ENCODE data around the gene LINC01488.
A peak's percentile ranks its signal among the peaks of the same experiment; 100 is the strongest.

The LINC01488 gene

DNA sequence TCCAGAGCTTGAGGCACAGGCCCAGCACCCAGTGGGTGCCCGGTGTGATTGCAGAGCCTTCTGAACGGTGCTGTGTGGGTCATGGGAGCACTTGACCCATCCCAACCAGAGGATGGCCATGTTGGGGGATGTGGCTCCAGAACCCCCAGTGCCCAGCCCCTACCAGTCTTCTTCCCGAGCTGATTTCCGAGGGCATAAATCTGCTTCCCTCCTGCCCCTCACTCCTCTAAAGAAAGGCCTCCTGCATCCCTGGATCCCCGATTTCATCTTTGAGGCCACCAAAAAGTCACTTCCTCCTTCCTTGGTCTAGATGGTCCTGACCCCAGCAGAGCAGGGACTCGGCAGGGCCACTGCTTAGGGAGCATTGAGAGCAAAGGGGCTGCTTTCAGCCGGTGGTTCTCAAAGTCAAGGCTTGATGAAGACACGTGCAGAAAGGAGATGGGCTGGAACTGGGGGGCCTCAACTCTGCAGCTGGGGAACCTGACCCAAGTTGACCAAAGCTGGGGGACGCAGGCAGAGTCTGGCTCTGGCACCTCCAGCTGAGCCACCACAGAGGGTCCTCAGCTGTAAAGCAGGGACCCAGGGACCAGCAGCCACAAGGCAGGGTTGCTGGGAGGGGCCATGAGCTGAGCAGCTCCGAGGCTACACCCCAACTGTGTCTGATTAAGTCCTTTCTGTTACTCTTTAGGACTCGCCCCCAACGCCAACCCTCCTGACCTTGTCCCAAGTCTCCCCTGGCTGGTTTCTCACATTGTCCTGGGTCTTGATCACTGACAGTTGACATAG, 56.6 kb downstream of the LINC01488 start:
- no peak overlapping the region for H3K27ac ChIP-seq
- TF ChIP-seq ZFX (IDR thresholded peaks at IDR 0.05): no peak
- TF ChIP-seq, protein P1, sequence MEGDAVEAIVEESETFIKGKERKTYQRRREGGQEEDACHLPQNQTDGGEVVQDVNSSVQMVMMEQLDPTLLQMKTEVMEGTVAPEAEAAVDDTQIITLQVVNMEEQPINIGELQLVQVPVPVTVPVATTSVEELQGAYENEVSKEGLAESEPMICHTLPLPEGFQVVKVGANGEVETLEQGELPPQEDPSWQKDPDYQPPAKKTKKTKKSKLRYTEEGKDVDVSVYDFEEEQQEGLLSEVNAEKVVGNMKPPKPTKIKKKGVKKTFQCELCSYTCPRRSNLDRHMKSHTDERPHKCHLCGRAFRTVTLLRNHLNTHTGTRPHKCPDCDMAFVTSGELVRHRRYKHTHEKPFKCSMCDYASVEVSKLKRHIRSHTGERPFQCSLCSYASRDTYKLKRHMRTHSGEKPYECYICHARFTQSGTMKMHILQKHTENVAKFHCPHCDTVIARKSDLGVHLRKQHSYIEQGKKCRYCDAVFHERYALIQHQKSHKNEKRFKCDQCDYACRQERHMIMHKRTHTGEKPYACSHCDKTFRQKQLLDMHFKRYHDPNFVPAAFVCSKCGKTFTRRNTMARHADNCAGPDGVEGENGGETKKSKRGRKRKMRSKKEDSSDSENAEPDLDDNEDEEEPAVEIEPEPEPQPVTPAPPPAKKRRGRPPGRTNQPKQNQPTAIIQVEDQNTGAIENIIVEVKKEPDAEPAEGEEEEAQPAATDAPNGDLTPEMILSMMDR (conservative IDR thresholded peaks at IDR 0.05): no peak

DNA sequence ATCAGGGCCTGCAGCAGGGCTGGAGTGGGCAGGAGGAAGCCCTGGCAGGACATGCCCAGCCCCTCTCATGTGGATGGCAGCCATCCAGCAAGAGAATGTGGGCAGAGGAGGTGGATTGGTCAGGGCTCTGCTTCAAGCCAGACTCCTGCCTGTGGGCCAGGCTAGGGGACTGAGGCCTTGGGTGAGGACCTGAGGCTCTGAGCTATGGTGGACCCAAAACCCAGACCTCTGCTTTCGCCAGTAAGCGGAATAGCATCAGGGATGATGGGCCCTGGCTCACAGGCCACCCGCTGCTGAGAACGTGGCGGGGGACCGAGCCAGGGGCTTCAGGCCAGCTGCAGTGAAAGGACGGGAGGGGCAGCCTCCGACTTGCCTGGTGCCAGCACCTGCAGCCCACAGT, 57.4 kb downstream of the LINC01488 start:
- no peak for TF ChIP-seq ZFX (IDR thresholded peaks at IDR 0.05)
- TF ChIP-seq, protein P1 (conservative IDR thresholded peaks at IDR 0.05): no peak
- H3K27ac ChIP-seq: no peak overlapping the region

DNA sequence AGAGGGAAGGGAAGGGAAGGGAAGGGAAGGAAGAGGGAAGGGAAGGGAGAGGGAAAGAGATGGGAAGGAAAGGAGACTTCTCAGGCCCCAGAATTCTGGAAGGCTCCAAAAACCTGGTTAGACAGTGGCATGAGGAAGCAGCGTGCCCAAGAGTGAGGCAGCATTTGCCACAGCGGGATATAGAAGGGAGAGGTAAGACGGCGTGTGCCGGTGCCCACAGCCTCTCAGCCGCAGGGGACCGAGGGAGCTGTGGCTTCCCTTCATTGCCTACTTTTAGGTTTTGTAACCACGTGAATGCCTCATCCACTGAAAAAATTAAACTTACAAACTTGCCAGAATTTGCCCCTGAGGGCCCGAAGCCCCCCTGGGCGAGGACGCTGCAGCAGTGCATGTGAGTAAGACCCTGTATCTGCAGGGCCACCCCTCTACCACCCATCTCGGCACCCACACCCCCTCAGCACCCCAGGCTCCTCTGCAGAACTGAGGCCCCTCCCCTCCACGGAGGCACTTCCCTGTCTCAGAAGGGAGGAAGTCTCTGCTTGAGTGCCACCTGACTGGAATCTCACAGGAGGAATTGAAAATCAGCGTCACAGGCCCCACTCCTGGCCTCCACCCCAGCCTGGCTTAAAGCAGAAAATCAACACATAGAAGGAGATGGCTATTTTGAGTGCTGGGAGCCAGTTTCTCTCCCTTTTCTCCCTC, 58.1 kb downstream of the LINC01488 start:
- no peak for TF ChIP-seq ZFX (IDR thresholded peaks at IDR 0.05)
- TF ChIP-seq, protein P1 (conservative IDR thresholded peaks at IDR 0.05): no peak
- peak overlapping the region; percentile 0; the same call in 1 of the 2 replicates for H3K27ac ChIP-seq

DNA sequence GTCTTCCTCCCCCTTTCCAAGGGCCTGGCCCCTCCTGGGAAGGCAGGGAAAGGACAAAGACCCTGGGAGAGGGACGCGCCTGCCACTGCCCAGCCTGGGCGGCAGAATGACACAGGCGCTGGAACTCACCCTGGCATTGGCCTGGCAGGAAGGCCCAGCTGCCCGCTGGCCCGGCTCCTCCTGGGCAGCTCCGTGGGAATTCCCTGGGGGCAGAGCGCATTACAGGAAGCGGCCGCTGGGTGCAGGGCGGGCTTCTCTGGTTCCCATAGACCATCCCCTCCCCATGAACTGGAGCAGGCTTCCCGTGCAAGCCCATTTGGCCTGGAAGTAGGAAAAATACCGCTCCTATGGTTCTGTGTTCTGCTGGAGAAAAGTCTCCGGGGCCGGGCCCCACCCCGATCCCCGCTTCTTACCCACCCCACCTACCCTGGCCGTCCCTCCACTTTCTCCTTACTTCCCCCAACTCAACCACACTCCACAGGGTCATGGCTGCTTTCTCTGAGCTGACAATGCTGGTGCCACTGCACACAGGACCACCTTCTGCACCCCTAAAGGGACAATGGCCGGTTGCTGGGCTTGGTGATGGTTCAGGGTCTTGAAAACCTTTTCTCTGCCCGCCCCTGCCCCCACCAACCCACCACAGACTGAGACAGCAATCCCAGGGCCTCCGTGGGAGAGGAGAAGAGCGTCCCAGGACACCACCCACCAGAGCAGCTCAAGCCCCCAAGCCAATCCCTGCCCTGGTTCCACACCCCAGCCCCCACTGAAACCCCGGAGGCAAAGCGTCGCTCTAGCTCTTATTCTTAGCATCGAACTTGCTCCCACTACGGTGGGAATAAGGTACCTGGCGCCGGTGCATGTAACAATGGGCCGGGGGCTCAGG, 58.9 kb downstream of the LINC01488 start:
- no peak for TF ChIP-seq ZFX (IDR thresholded peaks at IDR 0.05)
- TF ChIP-seq, protein P1 (conservative IDR thresholded peaks at IDR 0.05): no peak
- peak overlapping the region; percentile 0; the same call in 1 of the 2 replicates for H3K27ac ChIP-seq

DNA sequence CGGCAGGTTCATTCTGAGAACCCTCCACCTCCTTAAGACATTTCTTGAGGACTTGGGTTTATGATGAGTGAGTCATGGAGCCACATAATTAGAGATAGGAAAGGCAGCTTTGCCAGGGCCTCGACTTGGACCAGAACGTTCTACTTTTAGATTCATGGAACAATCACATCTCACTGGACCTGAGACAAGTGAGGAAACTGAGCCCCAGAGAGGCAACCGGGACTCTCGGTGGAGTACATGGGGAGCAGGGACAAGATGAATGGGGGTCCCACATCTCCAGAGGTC, 59.5 kb downstream of the LINC01488 start:
- TF ChIP-seq, protein P1 (conservative IDR thresholded peaks at IDR 0.05): no peak
- TF ChIP-seq ZFX (IDR thresholded peaks at IDR 0.05): no peak

DNA sequence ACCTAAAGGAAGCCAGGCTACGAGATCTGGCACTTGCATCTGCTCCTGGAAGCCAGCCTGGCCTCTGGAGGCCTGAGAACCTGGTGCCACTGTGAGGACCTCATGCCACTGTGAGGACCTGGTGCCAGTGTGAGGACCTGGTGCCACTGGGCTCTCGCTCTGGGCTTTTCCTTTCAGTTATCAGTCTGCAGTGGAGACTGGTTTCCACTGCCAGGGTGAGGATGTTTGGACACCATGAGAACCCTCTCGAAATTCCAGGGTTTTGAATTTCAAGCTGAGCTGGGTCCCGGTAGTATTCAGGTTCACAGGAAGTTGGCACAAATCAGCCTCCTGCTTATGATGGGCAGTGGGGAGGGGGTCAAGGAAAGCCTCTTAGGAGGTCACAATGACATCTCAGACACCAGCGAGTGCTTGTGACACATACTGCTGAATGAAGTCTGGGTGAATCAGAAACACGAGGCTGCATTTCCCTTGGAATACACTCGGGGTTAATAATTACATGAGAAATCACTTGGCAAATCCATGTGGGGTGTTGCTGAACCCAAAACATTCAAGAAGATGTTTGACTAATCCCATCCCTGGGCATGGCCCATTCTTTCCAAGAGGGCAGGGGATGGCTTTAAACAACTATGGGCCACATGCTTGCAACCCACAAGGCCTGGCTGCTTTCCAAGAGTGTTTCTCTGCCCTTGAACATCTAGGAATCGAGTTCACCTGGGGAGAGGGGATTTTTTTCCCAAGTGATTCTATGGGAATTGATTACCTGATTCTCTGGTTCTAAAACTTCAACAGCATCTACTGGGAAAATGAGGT, 60.2 kb downstream of the LINC01488 start:
- TF ChIP-seq ZFX (IDR thresholded peaks at IDR 0.05): no peak
- TF ChIP-seq, protein P1 (conservative IDR thresholded peaks at IDR 0.05): no peak
- H3K27ac ChIP-seq: no peak overlapping the region

More for the DNA sequence above, 59.5 kb downstream of the LINC01488 start:
- H3K27ac ChIP-seq: no peak overlapping the region
